ENCODE results near the gene SPIC.

SPIC gene

DNA sequence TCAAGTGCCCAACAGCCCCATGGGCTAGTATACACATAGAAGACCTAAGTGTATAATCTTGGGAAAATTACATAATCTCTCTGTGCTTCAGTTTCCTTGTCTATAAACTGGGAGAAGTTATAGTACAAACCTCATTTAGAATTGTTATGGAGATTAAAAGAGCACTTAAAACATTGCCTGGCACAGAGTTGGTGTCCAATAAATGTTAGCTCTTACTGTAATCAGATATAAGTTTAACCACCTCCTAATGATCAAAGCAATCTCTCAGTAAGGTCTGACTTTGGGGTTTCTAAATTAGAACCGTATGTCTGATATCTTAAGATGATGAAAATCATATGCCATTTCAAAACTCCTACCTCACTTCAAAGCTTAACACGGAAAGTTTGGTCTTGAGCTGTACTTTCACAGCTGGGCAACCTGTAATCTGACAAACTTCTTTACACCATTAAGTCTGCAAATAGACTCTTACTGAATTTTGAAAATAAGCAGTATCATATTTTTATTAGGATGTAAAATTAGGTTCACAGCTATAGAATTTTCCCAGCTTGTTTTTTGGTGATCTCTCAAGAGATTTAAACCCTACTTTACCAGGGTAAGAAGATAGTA lies 61.0 kb downstream of the SPIC start:
- DNase-seq = no peak

Measured in NCI-H1436 treated with DMSO at 0.1 percent for 48 hours (cell line).